GM13977 (cell line): ENCODE results near the gene TMEM200C.

Experiments
- DNase-seq: peaks from one replicate; pipeline ENCODE4 v3.0.0; 2012; ENCODE audit warnings: low spot score
- in situ Hi-C: fragments of 300-500 bp; cut with MboI; formaldehyde crosslinking; loops from one replicate; pipeline ENCODE4 v1.12.0; 2022; ENCODE audit warnings: low sequenced_read_pairs, low pct_unique_long_range_greater_than_20kb, mixed read lengths, inconsistent platforms; ENCODE audit not compliant: unreplicated experiment
- TF ChIP-seq, protein P1 (sequence below): IDR thresholded peaks from 2 replicates; pipeline ENCODE4 v1.5.1; 2012; ENCODE audit warnings: mild to moderate bottlenecking, control low read depth; ENCODE audit not compliant: insufficient read depth; ENCODE audit errors: extremely low read depth, missing control alignments

The TMEM200C gene

DNA sequence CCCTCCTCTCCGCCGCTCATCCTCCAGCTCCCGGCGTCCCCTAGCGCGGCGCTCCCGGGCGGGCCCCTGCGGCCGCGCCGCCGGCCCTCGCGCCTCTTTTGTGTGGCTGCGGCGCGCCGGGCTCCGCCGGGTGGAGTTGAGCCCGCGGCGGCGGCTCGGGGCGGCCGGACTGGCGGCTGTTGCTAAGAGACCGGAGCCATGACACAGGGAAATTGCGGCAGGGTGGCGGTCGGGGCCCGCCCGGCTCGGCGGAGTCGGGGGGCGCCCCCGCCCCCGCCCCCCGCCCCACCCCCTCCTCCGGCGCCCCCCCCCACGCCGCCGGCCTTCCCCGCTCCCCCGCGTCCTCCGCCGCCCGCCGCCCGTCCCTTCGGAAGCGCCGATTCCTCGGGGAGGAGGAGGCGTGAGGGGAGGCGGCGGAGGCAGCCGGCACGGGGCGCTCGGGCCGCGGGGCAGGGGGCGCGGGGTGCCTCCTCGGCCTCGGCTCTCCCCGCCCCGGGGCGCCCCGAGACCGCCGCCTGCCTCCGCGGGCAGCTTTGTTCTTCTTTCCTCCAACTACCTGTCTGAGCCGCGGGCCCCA is at the start of gene TMEM200C:
Gene TMEM200C (minus strand): TSS at position 224 of the 577 bp plus-strand sequence. CDS start 3,459 bp downstream, outside the sequence.
- in situ Hi-C loops: loop anchor here (25.0 kb wide), 1 partner anchor 617 kb away; no protein-coding TSS in a partner anchor
- DNase-seq: peak; percentile 87
- TF ChIP-seq, protein P1, sequence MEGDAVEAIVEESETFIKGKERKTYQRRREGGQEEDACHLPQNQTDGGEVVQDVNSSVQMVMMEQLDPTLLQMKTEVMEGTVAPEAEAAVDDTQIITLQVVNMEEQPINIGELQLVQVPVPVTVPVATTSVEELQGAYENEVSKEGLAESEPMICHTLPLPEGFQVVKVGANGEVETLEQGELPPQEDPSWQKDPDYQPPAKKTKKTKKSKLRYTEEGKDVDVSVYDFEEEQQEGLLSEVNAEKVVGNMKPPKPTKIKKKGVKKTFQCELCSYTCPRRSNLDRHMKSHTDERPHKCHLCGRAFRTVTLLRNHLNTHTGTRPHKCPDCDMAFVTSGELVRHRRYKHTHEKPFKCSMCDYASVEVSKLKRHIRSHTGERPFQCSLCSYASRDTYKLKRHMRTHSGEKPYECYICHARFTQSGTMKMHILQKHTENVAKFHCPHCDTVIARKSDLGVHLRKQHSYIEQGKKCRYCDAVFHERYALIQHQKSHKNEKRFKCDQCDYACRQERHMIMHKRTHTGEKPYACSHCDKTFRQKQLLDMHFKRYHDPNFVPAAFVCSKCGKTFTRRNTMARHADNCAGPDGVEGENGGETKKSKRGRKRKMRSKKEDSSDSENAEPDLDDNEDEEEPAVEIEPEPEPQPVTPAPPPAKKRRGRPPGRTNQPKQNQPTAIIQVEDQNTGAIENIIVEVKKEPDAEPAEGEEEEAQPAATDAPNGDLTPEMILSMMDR: no peak

DNA sequence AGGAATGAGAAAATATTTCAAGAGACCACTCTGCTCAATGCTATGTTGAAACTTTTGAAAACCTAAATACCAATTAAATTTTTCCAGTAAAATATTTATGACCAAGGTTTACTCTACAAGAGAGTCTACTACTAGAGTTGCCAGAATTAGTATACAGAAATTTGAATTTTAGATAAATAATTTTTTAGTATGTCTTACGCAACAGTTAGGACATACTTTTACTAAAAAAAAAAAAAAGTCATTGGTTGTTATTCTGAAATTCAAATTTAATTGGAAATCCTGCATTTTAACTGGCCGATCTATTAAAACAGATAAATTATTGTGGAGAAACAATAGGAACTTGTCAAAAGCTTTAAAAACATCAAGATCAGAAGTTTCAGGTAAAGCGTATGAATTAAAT is 49.1 kb upstream of the TMEM200C start:
- TF ChIP-seq, protein P1: no peak
- in situ Hi-C loops: no loop called here
- DNase-seq: no peak

DNA sequence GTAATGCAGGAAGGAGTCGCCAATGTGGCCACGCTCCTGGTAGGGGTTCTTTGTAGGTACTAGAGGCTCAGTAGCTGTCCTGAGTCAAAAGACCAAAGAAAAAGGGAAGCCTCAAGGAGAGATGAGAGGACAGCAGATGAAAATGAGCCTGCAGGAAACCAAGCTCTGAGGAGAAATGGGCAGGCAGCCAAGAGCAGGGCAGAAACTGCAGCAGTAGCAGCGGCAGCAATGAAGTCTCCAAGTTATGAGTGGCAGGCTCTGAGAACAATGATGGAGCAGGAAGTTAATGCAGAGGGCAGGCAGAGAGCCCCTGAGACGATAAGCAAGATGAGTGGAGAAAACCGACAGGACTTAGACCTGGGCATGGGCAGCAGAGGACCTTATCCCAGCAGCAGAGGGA is 48.2 kb upstream of the TMEM200C start:
- in situ Hi-C loops: no loop called here
- TF ChIP-seq, protein P1: no peak
- DNase-seq: no peak

DNA sequence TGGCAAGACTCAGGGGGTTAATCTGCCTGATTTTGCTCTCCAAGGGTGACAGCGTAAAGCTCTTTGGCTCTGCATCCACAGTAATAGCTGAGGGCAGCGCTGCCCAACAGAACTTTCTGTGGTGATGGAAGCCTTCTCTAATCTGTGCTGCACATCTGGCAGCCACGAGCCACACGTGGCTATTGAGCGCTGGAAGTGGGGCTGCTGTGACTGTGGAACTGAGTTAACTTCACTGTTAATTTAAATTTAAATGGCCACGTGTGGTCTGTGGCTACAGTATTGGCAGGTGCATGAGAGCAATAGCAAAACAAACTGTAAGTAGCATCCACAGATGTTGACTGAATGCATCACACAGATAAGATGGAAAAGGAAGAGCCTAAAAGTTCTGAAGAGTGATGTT is 47.3 kb upstream of the TMEM200C start:
- in situ Hi-C loops: no loop called here
- TF ChIP-seq, protein P1: no peak
- DNase-seq: no peak

DNA sequence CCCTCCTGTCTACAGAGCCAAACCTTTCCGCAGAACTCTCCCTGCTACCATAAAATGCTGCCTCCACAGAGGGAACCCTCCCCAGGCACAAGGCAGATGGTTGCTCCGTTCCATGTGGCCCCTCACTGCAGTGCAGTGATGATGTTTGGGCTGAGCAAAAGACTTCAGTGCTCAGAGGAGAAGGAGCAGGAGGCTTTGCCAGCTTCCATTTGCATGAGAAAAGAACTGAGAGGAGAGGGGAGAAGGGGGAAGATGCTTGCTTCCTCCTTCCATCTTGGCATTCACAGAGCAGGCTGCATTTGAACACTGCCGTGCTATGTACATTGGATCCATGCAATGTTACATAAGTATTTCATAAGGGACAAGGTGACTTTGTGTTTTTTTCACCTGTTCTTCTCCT is 46.6 kb upstream of the TMEM200C start:
- in situ Hi-C loops: no loop called here
- no peak for DNase-seq
- TF ChIP-seq, protein P1: no peak

DNA sequence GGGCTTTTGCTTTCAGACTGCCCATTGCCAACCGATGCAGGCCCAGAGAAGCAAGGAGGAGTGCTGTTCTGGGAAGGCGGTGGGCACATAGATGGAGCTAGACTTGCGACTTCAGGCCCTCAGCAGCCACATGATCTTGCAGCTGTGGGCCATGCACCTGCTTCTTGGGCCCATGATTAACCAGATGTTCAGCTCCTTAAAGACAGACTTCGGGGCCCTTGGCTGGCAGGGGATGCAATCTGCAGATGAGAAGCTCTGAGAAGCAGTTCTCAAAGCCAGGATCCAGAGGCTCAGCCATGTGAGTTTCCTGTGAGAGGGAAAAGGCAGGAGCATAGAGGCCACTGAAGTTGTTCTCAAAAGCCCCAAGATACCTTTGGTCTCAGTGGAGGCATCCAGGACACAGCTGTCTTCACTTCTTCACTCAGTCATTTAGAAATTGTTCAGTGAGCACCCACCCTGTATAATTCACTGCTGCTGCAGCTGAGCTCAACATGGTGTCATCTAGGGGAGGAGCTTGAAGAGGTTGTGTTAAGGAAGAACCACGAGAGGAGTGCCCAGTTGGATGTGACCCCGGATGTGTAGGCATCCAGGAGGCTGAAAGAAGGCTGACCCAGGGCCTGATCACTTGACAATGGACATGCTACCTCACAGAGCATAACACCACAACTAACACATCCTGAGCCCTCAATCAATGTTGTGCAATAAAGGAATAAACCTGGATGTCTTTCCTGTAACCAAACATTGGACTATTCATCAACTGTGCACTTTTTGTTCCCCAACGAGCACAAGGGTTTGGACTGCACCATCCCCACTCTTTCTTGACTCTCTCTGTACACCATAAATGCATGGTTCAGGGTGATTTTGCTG is 44.7 kb upstream of the TMEM200C start:
- TF ChIP-seq, protein P1: no peak
- in situ Hi-C loops: no loop called here
- DNase-seq: no peak
